GM12865 (cell line): ENCODE data around the gene IP6K3.

ENCODE experiments used
- DNase-seq: peaks from one replicate; pipeline ENCODE4 v3.0.0; 2010; ENCODE audit warnings: low read depth
- H3K4me3 ChIP-seq: 2 replicates; pipeline ENCODE4 v1.5.1; 2011; ENCODE audit warnings: mild to moderate bottlenecking, low read depth, low read length, control low read depth
- CTCF ChIP-seq: IDR thresholded peaks from 2 replicates; pipeline ENCODE4 v1.5.1; 2011; ENCODE audit warnings: low read length, control low read depth, low read depth, inconsistent platforms; ENCODE audit not compliant: insufficient read depth; ENCODE audit errors: missing control alignments

Gene IP6K3

GRCh38 chr6:33690766-33691165 is 55.9 kb downstream of the IP6K3 start:
- DNase-seq: no peak
- no peak for TF ChIP-seq CTCF
- no peak overlapping the region for H3K4me3 ChIP-seq

- TF ChIP-seq CTCF: no peak
- no peak for DNase-seq
- H3K4me3 ChIP-seq: no peak overlapping the region
These were observed 56.8 kb downstream of the IP6K3 start for GRCh38 chr6:33689879-33690278.

GRCh38 chr6:33689148-33689494 is 57.6 kb downstream of the IP6K3 start:
- no peak for DNase-seq
- H3K4me3 ChIP-seq: no peak overlapping the region
- no peak for TF ChIP-seq CTCF

DNA sequence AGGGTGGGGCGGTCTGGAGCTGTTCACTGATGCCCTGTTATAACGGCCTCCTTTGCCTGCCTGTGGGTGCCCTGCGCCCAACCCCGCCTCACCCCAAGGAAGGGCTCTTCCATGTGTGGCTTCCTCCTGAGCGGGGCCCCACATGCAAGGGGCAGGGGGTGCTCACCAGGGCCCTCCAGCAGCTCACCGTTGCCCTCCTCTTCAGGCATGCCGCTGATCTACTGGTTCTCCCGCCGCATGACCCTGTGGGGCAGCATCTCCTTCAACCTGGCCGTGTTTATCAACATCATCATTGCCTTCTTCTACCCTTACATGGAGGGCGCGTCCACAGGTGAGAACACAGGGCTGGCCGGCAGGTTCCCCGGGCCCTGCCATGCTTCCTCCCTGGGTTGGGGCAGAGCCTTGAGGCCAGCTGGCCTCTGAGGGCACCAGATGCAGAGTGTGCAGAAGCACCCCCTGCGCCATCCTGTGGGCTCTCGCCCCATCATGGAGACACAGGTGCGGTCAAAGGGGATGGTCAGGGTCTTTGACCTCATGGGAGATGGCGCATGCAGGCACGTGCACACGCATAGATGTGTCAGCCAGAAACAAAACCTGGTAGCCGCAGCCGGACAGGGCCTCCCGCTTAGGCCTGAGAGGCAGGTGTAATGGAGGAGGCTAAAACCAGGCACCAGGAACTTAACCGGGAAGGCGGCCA is 58.1 kb downstream of the IP6K3 start:
- DNase-seq: no peak
- H3K4me3 ChIP-seq: no peak overlapping the region
- TF ChIP-seq CTCF: no peak

- TF ChIP-seq CTCF: no peak
- H3K4me3 ChIP-seq: no peak overlapping the region
- DNase-seq: no peak
These were observed 58.7 kb downstream of the IP6K3 start for GRCh38 chr6:33688006-33688405.

- H3K4me3 ChIP-seq: no peak overlapping the region
- TF ChIP-seq CTCF: no peak
- DNase-seq: no peak
These were observed 59.4 kb downstream of the IP6K3 start for GRCh38 chr6:33686981-33687975.
